HAP-1 (cell line): Measurements from ENCODE around the gene PNPLA2.

Source experiments
- DNase-seq, 2 experiments: peaks; one replicate each; pipeline ENCODE4 v3.0.0-alpha.2; 2016 to 2020; ENCODE audit warnings: low spot score in 2 of 2
- H3K27me3 ChIP-seq: fragments of 250-450 bp; sonication (Bioruptor Pico); 2 replicates; pipeline ENCODE4 v1.5.1; 2020; ENCODE audit warnings: low read depth, mild to moderate bottlenecking, moderate library complexity
- H3K36me3 ChIP-seq: fragments of 250-450 bp; sonication (Bioruptor Pico); replicated peaks from 2 replicates; pipeline ENCODE4 v1.5.1; 2020; ENCODE audit warnings: mild to moderate bottlenecking
- H3K4me1 ChIP-seq: fragments of 250-450 bp; sonication (Bioruptor Pico); 2 replicates; pipeline ENCODE4 v1.5.1; 2020; ENCODE audit warnings: mild to moderate bottlenecking
- H3K4me3 ChIP-seq: fragments of 250-450 bp; sonication (Bioruptor Pico); 2 replicates; pipeline ENCODE4 v1.5.1; 2020; ENCODE audit warnings: mild to moderate bottlenecking, moderate library complexity
- H3K9me3 ChIP-seq: fragments of 250-450 bp; sonication (Bioruptor Pico); 2 replicates; pipeline ENCODE4 v1.5.1; 2020; ENCODE audit warnings: mild to moderate bottlenecking, moderate library complexity
- in situ Hi-C: fragments of 300-500 bp; cut with MboI; formaldehyde crosslinking; loops from 3 replicates; pipeline ENCODE4 v1.14.3; 2020; ENCODE audit warnings: low sequenced_read_pairs, inconsistent platforms, mixed read lengths

The PNPLA2 gene

GRCh38 chr11:811446-812245 is 7.1 kb upstream of the PNPLA2 start:
- H3K36me3 ChIP-seq: peaks cover 48% of the 10 kb centered on the region
- H3K27me3 ChIP-seq: no peaks in the 10 kb centered on the region
- H3K4me1 ChIP-seq: peaks cover 16% of the 10 kb centered on the region
- H3K4me3 ChIP-seq: peak overlapping the region; percentile 98
- H3K9me3 ChIP-seq: no peaks in the 10 kb centered on the region
- in situ Hi-C loops: no loop called here
- DNase-seq: peak in 1 of 2 experiments; percentile 51

- Histone ChIP-seq H3K4me3 (no peak overlapping the region), H3K4me1 (peaks cover 16% of the 10 kb centered on the region), H3K27me3 (no peaks in the 10 kb centered on the region), H3K36me3 (peaks cover 48% of the 10 kb centered on the region), H3K9me3 (no peaks in the 10 kb centered on the region)
- in situ Hi-C loops: no loop called here
- DNase-seq: no peak
These were observed 6.3 kb upstream of the PNPLA2 start for GRCh38 chr11:812390-812789.

- Histone ChIP-seq H3K4me1 (peaks cover 11% of the 10 kb centered on the region), H3K36me3 (peaks cover 48% of the 10 kb centered on the region), H3K27me3 (no peaks in the 10 kb centered on the region), H3K9me3 (no peaks in the 10 kb centered on the region), H3K4me3 (no peak overlapping the region)
- DNase-seq: no peak
- in situ Hi-C loops: no loop called here
These were observed 5.7 kb upstream of the PNPLA2 start for GRCh38 chr11:813072-813455.

- in situ Hi-C loops: no loop called here
- Histone ChIP-seq H3K27me3 (no peaks in the 10 kb centered on the region), H3K4me1 (peaks cover 6% of the 10 kb centered on the region), H3K36me3 (peaks cover 48% of the 10 kb centered on the region), H3K9me3 (no peaks in the 10 kb centered on the region), H3K4me3 (no peak overlapping the region)
- DNase-seq: peak in 1 of 2 experiments; percentile 52
These were observed 5.1 kb upstream of the PNPLA2 start for GRCh38 chr11:813456-814096.

GRCh38 chr11:815675-816432 is 2.9 kb upstream of the PNPLA2 start:
- Histone ChIP-seq H3K9me3 (no peaks in the 10 kb centered on the region), H3K27me3 (no peaks in the 10 kb centered on the region), H3K4me3 (no peak overlapping the region), H3K4me1 (peaks cover 12% of the 10 kb centered on the region), H3K36me3 (peaks cover 33% of the 10 kb centered on the region)
- no peak for DNase-seq
- in situ Hi-C loops: no loop called here

- DNase-seq: peak; percentile 46 to 69
- in situ Hi-C loops: no loop called here
- Histone ChIP-seq H3K4me3 (no peak overlapping the region), H3K4me1 (peaks cover 6% of the 10 kb centered on the region), H3K9me3 (no peaks in the 10 kb centered on the region), H3K27me3 (no peaks in the 10 kb centered on the region), H3K36me3 (peaks cover 27% of the 10 kb centered on the region)
These were observed 2.3 kb upstream of the PNPLA2 start for GRCh38 chr11:816433-816779.

- Histone ChIP-seq H3K4me1 (peaks cover 6% of the 10 kb centered on the region; the same call in 1 of the 2 replicates), H3K36me3 (peaks cover 4% of the 10 kb centered on the region; the same call in 1 of the 2 replicates), H3K27me3 (no peaks in the 10 kb centered on the region), H3K9me3 (no peaks in the 10 kb centered on the region), H3K4me3 (peak overlapping the region; percentile 56)
- peak; percentile 89 to 96 for DNase-seq
- in situ Hi-C loops: no loop called here
These were observed 616 bp downstream of the PNPLA2 start for GRCh38 chr11:819129-819931.

- Histone ChIP-seq H3K4me1 (peaks cover 6% of the 10 kb centered on the region; the same call in 1 of the 2 replicates), H3K36me3 (peaks cover 4% of the 10 kb centered on the region; the same call in 1 of the 2 replicates), H3K4me3 (peak overlapping the region; percentile 56), H3K27me3 (no peaks in the 10 kb centered on the region), H3K9me3 (no peaks in the 10 kb centered on the region)
- DNase-seq: peak; percentile 86 to 95
- in situ Hi-C loops: no loop called here
These were observed 1.4 kb downstream of the PNPLA2 start for GRCh38 chr11:819943-820649.

GRCh38 chr11:820655-821511 is 2.2 kb downstream of the PNPLA2 start:
- Histone ChIP-seq H3K36me3 (peaks cover 8% of the 10 kb centered on the region; the same call in 1 of the 2 replicates), H3K4me3 (peak overlapping the region; percentile 56), H3K4me1 (peaks cover 6% of the 10 kb centered on the region; the same call in 1 of the 2 replicates), H3K27me3 (no peaks in the 10 kb centered on the region), H3K9me3 (no peaks in the 10 kb centered on the region)
- in situ Hi-C loops: no loop called here
- no peak for DNase-seq

GRCh38 chr11:821512-822371 is 3.0 kb downstream of the PNPLA2 start:
- H3K4me3 ChIP-seq: no peak overlapping the region
- H3K36me3 ChIP-seq: peaks cover 8% of the 10 kb centered on the region; the same call in 1 of the 2 replicates
- H3K4me1 ChIP-seq: peaks cover 10% of the 10 kb centered on the region
- no peaks in the 10 kb centered on the region for H3K27me3 ChIP-seq
- no peaks in the 10 kb centered on the region for H3K9me3 ChIP-seq
- DNase-seq: no peak
- in situ Hi-C loops: no loop called here

- H3K9me3 ChIP-seq: no peaks in the 10 kb centered on the region
- no peak overlapping the region for H3K4me3 ChIP-seq
- H3K27me3 ChIP-seq: no peaks in the 10 kb centered on the region
- peaks cover 20% of the 10 kb centered on the region for H3K4me1 ChIP-seq
- DNase-seq: no peak
- H3K36me3 ChIP-seq: peaks cover 8% of the 10 kb centered on the region; the same call in 1 of the 2 replicates
- in situ Hi-C loops: no loop called here
These were observed 5.0 kb downstream of the PNPLA2 start for GRCh38 chr11:823441-824291.
